Astrocyte of the spinal cord (primary cell): ENCODE data around the gene PHRF1.

Source experiments
- DNase-seq: peaks from one replicate; pipeline ENCODE4 v3.0.0; 2011; ENCODE audit warnings: low read depth, low spot score
- H3K4me3 ChIP-seq: 2 replicates; pipeline ENCODE4 v1.5.1; 2011; ENCODE audit warnings: low read depth, mild to moderate bottlenecking, low read length, moderate library complexity
- in situ Hi-C: cut with HindIII; loops from 2 replicates; pipeline ENCODE4 v1.10.0; 2017; ENCODE audit warnings: low sequenced_read_pairs
- TF ChIP-seq, protein P1 (sequence below): IDR thresholded peaks from 2 replicates; pipeline ENCODE4 v1.5.1; 2012; ENCODE audit warnings: low read depth, mild to moderate bottlenecking, low read length, inconsistent platforms

Gene PHRF1

DNA sequence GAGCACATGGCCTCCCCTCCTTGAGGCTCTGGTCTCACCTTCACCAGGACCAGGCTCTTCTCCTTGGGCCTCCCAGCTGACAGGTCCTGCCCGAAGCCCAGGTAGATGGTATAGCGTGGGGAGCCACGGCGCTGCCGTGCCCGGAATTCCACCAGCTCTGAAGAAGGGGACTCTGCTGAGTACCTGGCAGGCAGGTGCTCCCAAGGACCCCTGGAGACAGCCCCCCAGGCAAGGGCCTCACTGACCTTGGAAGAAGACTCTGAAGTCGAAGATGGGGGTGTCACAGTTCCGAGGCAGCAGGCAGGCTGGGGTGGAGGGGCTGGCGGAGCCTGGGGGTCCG, 36.7 kb downstream of the PHRF1 start:
- no peak for DNase-seq
- no peak overlapping the region for H3K4me3 ChIP-seq
- in situ Hi-C loops, result no loop called here
- TF ChIP-seq, protein P1, sequence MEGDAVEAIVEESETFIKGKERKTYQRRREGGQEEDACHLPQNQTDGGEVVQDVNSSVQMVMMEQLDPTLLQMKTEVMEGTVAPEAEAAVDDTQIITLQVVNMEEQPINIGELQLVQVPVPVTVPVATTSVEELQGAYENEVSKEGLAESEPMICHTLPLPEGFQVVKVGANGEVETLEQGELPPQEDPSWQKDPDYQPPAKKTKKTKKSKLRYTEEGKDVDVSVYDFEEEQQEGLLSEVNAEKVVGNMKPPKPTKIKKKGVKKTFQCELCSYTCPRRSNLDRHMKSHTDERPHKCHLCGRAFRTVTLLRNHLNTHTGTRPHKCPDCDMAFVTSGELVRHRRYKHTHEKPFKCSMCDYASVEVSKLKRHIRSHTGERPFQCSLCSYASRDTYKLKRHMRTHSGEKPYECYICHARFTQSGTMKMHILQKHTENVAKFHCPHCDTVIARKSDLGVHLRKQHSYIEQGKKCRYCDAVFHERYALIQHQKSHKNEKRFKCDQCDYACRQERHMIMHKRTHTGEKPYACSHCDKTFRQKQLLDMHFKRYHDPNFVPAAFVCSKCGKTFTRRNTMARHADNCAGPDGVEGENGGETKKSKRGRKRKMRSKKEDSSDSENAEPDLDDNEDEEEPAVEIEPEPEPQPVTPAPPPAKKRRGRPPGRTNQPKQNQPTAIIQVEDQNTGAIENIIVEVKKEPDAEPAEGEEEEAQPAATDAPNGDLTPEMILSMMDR, result no peak

DNA sequence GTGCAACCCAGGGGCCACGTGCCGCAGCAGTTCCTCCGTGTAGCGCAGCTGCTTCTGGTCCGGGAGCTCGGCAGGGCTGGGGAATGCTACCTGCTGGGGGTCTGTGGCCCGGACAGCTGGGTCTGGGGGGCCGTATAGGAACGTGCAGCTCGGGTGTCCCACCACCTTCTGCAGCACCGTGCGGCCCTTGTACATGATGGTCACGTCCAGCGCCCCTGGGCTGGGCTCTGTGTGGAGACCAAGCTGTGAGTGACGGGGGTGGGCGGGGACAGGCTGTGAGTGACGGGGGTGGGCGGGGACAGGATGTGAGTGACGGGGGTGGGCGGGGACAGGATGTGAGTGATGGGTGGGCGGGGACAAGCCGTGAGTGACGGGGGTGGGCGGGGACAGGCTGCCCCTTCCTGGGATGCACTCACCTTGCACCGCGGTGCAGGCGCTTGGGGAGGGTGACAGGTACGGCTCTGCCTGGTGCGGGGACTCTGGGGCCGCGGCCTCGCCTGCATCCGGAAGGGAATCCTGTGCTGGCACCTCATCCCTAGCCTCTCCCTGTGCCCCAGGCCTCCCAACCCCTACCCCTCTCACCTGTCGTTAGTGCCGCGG, 37.2 kb downstream of the PHRF1 start:
- no peak for DNase-seq
- in situ Hi-C loops, result no loop called here
- TF ChIP-seq, protein P1, result no peak
- no peak overlapping the region for H3K4me3 ChIP-seq

DNA sequence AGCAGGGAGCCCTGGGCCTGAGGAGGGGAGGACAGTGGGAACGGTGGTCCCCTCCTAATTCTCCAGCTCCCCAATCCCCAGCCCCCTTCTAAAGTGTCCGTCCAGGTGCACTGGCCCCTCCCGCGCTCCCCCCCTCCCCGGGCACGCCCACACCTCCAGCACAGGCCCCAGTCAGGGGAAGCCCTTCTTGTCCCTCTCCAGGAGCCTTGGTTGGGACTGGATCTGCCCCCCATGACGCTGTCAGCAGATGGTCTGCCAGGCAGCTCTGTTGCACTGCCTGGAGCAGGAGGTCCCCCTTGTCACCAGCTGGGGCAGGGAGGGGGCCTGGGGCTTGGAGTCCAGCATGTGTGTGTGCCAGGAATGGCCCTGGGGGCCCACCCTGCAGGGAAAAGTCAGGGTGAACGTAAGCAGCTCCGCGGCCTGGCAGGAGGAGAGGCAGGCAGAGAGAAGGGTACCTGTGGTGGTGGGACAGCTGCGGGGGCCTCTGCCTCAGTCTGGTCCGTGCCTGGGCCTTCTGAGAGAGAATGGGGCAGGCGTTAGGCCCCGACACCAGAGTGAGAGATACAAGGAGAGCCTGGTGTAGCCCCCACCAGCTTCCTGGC, 37.9 kb downstream of the PHRF1 start:
- TF ChIP-seq, protein P1, result no peak
- in situ Hi-C loops, result no loop called here
- H3K4me3 ChIP-seq, result no peak overlapping the region
- DNase-seq, result no peak

DNA sequence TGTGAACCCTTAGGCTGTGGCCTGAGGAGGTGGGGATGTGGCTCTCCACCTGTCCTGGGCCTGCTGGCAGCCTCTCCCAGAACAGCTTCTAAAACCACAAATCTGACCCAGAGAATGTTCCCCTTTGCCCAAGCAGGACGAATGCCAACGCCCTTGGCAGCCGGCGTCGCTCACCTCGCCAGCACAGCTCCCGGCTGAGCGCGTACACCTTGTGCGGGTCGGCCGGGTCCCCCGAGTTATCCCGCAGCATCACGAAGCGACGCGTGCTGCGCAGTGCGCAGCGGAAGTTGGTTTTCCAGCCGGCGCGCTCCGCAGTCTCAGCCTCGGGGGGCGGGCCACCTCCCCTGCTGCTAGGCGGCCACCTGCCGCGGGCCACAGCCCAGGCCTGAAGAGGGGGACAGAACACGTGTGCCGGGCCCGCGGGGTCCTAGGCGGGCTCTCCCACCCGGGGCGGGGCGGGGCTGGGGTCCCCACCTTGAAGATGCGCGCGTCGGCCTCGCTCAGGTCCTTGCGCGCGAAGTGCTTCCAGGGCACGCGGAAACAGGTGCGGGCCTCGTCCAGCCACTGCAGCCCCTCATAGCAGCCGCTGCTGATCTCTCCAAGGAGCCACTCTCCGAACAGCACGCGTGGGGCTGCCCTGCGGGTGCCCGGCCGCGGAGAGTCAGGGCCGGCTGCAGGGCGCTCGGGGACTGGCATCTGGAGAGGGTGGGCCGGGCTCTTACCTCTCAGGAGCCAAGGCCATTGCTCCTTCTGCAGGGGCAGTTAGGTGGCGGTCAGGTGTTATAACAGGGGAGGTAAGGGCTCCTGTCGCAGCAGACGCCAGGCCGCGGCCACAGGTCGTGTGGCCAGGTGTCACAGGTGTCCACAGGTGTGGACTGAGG, 38.6 kb downstream of the PHRF1 start:
- in situ Hi-C loops, result no loop called here
- no peak for DNase-seq
- peak overlapping the region; percentile 72 for H3K4me3 ChIP-seq
- TF ChIP-seq, protein P1, result no peak

DNA sequence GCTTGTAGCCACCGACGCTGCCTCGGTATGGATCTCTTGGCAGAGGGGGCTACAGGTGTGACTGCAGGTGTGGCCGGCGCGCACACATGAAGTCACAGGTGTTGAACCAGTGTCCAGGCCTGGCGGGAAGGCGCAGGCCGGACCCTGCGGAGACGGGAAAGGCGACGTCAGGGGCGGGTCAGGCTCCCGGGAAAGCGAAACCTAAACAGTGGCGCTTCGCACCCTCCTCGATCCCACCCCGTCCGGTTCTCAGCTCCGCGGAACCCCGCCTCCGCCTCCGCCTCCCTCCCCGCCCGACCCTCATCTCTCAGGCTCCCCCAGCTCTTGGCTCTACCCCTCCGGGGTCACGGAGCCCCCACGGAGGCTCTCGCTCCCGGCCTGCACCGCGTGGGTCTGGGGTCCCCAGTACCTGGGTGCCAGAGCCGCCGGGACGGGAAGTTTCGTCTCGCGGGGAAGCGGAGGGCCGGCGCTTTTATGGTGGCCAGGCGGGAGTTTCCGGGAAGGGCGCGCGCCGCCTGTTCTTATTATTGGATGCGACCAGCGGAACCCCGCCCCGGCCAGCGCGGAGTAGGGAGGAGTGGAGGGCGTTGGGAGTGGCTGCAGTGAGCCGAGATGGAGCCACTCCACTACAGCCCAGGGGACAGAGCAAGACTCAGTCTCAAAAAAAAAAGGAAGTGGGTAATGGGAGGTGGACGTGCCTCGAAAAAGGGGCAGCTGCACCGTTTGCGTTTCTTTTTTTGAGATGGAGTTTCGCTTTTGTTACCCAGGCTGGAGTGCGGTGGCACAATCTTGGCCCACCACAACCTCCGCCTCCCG, 39.4 kb downstream of the PHRF1 start, which contains the start of gene IRF7:
Gene IRF7, minus strand, starts transcription at position 447 of the 816 bp plus-strand sequence. CDS start 586 bp downstream, outside the sequence.
- in situ Hi-C loops, result no loop called here
- DNase-seq, result peak; percentile 93
- TF ChIP-seq, protein P1, result no peak
- peak within 1 kb of the TSS; percentile 72 for H3K4me3 ChIP-seq
